GM12892 (cell line): Measurements from ENCODE around the gene ROBO3.

ENCODE experiments used
- POLR2A ChIP-seq: IDR thresholded peaks from 2 replicates; pipeline ENCODE4 v1.6.1; 2011; ENCODE audit warnings: low read depth, low read length, control low read depth
- POLR2AphosphoS5 ChIP-seq: IDR thresholded peaks from 2 replicates; pipeline ENCODE4 v1.6.1; 2011; ENCODE audit warnings: low read depth, low read length, control low read depth
- TAF1 ChIP-seq: IDR thresholded peaks from 2 replicates; pipeline ENCODE4 v1.6.1; 2011; ENCODE audit warnings: low read depth, mild to moderate bottlenecking, control low read depth, low read length, borderline replicate concordance

DNA sequence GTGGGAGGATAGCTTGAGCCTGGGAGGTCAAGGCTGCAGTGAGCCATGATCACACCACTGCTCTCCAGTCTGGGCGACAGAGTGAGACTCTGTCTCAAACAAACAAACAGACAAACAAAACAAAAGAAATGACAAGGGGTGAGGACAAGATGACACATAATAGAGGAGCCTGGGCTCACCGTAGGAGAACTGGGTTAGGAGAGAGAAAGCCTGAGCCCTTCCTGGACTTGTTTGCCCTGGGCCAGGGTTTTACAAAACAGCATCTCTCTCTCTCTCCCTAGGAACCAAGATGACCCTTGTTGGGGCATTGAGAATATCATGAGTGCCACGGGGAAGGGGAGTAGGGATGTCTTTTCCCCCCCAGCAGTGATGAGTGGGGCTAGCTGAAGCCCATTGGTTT is 15.7 kb downstream of the ROBO3 start:
- TF ChIP-seq POLR2A (no peak), POLR2AphosphoS5 (no peak), TAF1 (no peak)
